GM12874 (cell line): ENCODE measurements around the gene PFDN4.

Source experiments
- CTCF ChIP-seq: IDR thresholded peaks from 2 replicates; pipeline ENCODE4 v1.5.1; 2011; ENCODE audit warnings: low read depth, mild to moderate bottlenecking, control low read depth, low read length, moderate library complexity; ENCODE audit not compliant: insufficient read depth

PFDN4 gene

GRCh38 chr20:54162378-54163009, 45.4 kb upstream of the PFDN4 start:
- no peak for TF ChIP-seq CTCF

GRCh38 chr20:54163402-54163801, 44.5 kb upstream of the PFDN4 start:
- TF ChIP-seq CTCF: no peak

- TF ChIP-seq CTCF: no peak
Measured at GRCh38 chr20:54165014-54165413, 42.9 kb upstream of the PFDN4 start.

GRCh38 chr20:54165803-54166202, 42.1 kb upstream of the PFDN4 start:
- TF ChIP-seq CTCF: no peak

GRCh38 chr20:54166987-54167662, 40.8 kb upstream of the PFDN4 start:
- no peak for TF ChIP-seq CTCF

- TF ChIP-seq CTCF: no peak
Measured at GRCh38 chr20:54167909-54168872, 39.7 kb upstream of the PFDN4 start.

- TF ChIP-seq CTCF: no peak
Measured at GRCh38 chr20:54168961-54169862, 38.7 kb upstream of the PFDN4 start.
